Gastrocnemius medialis (tissue), 4 donors: ENCODE data around the gene SAA4. TPM values are rescaled to one million over a fixed set of nuclear protein-coding genes. Genes with fewer than 3 reads are reported as not detected.

ENCODE experiments used
- ATAC-seq, 2 donors: fragments of 150-250 bp; one replicate each; pipeline ENCODE4 v1.9.1; 2016
- DNase-seq, 2 donors: peaks; one replicate each; pipeline ENCODE4 v3.0.0-alpha.2; 2019
- H3K27ac ChIP-seq, 4 donors: fragments of 200-600 bp; sonication (generic); 1 replicate in 1 of 4; 2 replicates in 3 of 4; pipeline ENCODE4 v1.5.1; 2016 to 2018; ENCODE audit warnings: mild to moderate bottlenecking in 2 of 4, moderate library complexity in 1 of 4
- H3K27me3 ChIP-seq, 3 donors: fragments of 200-600 bp; sonication (generic) in 2 of 3; 1 replicate in 1 of 3; 2 replicates in 2 of 3; pipeline versions ENCODE4 v1.5.1 to v1.6.0; 2016 to 2019; ENCODE audit warnings: mild to moderate bottlenecking in 1 of 3, moderate library complexity in 1 of 3
- H3K36me3 ChIP-seq, 2 donors: fragments of 200-600 bp; sonication (generic) in 1 of 2; one replicate each; pipeline ENCODE4 v1.5.1; 2017 to 2018
- H3K4me1 ChIP-seq, 2 donors: fragments of 200-600 bp; sonication (generic) in 1 of 2; one replicate each; pipeline ENCODE4 v1.5.1; 2016 to 2017; ENCODE audit warnings: mild to moderate bottlenecking in 2 of 2
- H3K4me3 ChIP-seq, 4 donors: fragments of 200-600 bp; sonication (generic) in 3 of 4; 1 replicate in 1 of 4; 2 replicates in 3 of 4; pipeline ENCODE4 v1.5.1; 2016 to 2019; ENCODE audit warnings: mild to moderate bottlenecking in 2 of 4
- H3K9me3 ChIP-seq, 3 donors: fragments of 200-600 bp; sonication (generic) in 2 of 3; 1 replicate in 1 of 3; 2 replicates in 2 of 3; pipeline ENCODE4 v1.5.1; 2016 to 2019
- POLR2A ChIP-seq, 2 donors: fragments of 450-650 bp; IDR thresholded peaks; one replicate each; pipeline ENCODE4 v1.6.1; 2017; ENCODE audit warnings: antibody characterized with exemption in 2 of 2, mild to moderate bottlenecking in 2 of 2, moderate library complexity in 2 of 2
- in situ Hi-C, 4 donors: fragments of 200-750 bp; cut with MboI; loops; one replicate each; pipeline versions ENCODE4 v1.15.0 to v1.8.0; 2017; ENCODE audit warnings: low sequenced_read_pairs in 4 of 4
- intact Hi-C: fragments of 100-400 bp; cut with DNase I; formaldehyde crosslinking; loops from one replicate; pipeline ENCODE4 v1.15.1; 2023; ENCODE audit warnings: low total_unique reads
- total RNA-seq, 4 donors: library from RNA; depleted of rRNA; stranded (reverse); fragments of >200 nt; gene quantifications; one replicate each; pipeline versions ENCODE4 v1.1.0 to v1.2.3, GENCODE V29; 2016
- TF ChIP-seq, protein P1 (sequence below), 5 experiments: fragments of 450-650 bp in 3 of 5; fragments of 200-600 bp in 2 of 5; sonication (generic) in 2 of 5; IDR thresholded peaks in 4 of 5; conservative IDR thresholded peaks in 1 of 5; 1 replicate in 4 of 5; 2 replicates in 1 of 5; pipeline ENCODE4 v1.5.1; 2016 to 2019; ENCODE audit warnings: antibody characterized with exemption in 5 of 5, mild to moderate bottlenecking in 3 of 5, moderate library complexity in 3 of 5

Gene SAA4
- 1 to 10 TPM in 2 of 4 donors, not detected in 2; 2.5 to 3.9 TPM for total RNA-seq

GRCh38 chr11:18236664-18237356 lies at the start of gene SAA4:
TSS of gene SAA4 (minus strand) at chr11:18236802. CDS start at chr11:18235926, 876 bp downstream.
- intact Hi-C loops: no loop called here
- no peak within 1 kb of the TSS for H3K27ac ChIP-seq
- H3K36me3 ChIP-seq: no peaks in the 10 kb centered on the region
- H3K27me3 ChIP-seq: no peaks in the 10 kb centered on the region
- in situ Hi-C loops: no loop called here
- TF ChIP-seq POLR2A (IDR thresholded peaks at IDR 0.05): no peak
- TF ChIP-seq, protein P1, sequence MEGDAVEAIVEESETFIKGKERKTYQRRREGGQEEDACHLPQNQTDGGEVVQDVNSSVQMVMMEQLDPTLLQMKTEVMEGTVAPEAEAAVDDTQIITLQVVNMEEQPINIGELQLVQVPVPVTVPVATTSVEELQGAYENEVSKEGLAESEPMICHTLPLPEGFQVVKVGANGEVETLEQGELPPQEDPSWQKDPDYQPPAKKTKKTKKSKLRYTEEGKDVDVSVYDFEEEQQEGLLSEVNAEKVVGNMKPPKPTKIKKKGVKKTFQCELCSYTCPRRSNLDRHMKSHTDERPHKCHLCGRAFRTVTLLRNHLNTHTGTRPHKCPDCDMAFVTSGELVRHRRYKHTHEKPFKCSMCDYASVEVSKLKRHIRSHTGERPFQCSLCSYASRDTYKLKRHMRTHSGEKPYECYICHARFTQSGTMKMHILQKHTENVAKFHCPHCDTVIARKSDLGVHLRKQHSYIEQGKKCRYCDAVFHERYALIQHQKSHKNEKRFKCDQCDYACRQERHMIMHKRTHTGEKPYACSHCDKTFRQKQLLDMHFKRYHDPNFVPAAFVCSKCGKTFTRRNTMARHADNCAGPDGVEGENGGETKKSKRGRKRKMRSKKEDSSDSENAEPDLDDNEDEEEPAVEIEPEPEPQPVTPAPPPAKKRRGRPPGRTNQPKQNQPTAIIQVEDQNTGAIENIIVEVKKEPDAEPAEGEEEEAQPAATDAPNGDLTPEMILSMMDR (IDR thresholded peaks at IDR 0.05 in 4 of 5, conservative IDR thresholded peaks at IDR 0.05 in 1 of 5): no peak
- DNase-seq (no peak), ATAC-seq (no peak)
- H3K4me1 ChIP-seq: no peaks in the 10 kb centered on the region
- no peak within 1 kb of the TSS for H3K4me3 ChIP-seq
- H3K9me3 ChIP-seq: no peaks in the 10 kb centered on the region

GRCh38 chr11:18285841-18286240 lies 49.2 kb upstream of the SAA4 start:
- ATAC-seq (no peak), DNase-seq (no peak)
- H3K4me1 ChIP-seq: no peaks in the 10 kb centered on the region
- H3K9me3 ChIP-seq: no peaks in the 10 kb centered on the region
- no peak overlapping the region for H3K27ac ChIP-seq
- intact Hi-C loops (no loop called here), in situ Hi-C loops (no loop called here)
- no peaks in the 10 kb centered on the region for H3K27me3 ChIP-seq
- peaks cover 0 to 73% of the 10 kb centered on the region in 2 donors for H3K36me3 ChIP-seq
- H3K4me3 ChIP-seq: no peak overlapping the region
- TF ChIP-seq, protein P1 (IDR thresholded peaks at IDR 0.05 in 4 of 5, conservative IDR thresholded peaks at IDR 0.05 in 1 of 5): no peak
- no peak for TF ChIP-seq POLR2A (IDR thresholded peaks at IDR 0.05)

DNA sequence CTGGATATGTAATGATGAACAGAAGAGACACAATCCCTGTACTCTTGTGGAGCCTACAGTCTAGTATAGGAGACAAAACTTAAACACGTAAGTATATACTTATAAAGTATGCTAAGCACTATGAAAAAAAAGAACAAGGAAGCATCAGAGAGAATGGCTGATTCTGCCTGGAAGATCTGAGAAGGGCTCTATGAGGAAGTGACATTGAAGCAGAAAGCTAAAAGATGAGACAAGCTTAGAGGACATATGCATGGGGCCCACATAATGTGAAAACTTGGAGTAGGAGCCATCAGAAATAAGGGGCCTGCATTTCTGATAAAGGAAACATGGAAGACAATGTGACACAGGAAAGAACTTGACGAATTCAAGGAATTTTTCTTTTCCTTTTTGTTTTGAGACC lies 46.0 kb upstream of the SAA4 start:
- in situ Hi-C loops: no loop called here
- Histone ChIP-seq H3K27me3 (no peaks in the 10 kb centered on the region), H3K4me1 (no peaks in the 10 kb centered on the region), H3K27ac (no peak overlapping the region), H3K36me3 (peaks cover 0 to 85% of the 10 kb centered on the region in 2 donors), H3K9me3 (no peaks in the 10 kb centered on the region), H3K4me3 (no peak overlapping the region)
- intact Hi-C loops: no loop called here
- TF ChIP-seq, protein P1 (IDR thresholded peaks at IDR 0.05 in 4 of 5, conservative IDR thresholded peaks at IDR 0.05 in 1 of 5): no peak
- no peak for TF ChIP-seq POLR2A (IDR thresholded peaks at IDR 0.05)
- DNase-seq (no peak), ATAC-seq (no peak)

DNA sequence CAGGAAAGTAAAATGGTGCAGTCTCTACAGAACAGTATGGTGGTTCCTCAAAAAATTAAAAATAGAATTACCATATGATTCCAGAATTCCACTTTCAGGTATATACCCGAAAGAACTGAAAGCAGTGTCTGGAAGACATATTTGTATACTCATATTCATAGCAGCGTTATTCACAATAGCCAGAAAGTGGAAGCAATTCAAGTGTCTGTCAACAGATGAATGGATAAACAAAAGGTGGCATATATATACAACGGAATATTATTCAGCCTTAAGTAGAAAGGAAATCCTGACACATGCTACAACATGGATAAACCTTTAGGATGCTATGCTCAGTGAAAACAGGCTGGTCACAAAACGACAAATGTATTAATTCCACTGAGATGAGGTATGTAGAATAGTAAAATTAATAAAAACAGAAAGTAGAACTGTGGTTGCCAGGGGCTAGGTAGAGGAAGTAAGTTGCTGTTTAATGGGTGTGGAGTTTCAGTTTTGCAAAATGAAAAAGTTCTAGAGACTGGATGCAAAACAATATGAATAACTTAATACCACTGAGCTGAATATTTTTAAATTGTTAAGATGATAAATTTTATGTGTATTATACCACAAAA lies 43.9 kb upstream of the SAA4 start:
- in situ Hi-C loops: no loop called here
- peaks cover 0 to 65% of the 10 kb centered on the region in 2 donors for H3K36me3 ChIP-seq

More for the DNA sequence above, 43.9 kb upstream of the SAA4 start:
- DNase-seq: no peak
- Histone ChIP-seq H3K4me1 (no peaks in the 10 kb centered on the region), H3K4me3 (no peak overlapping the region), H3K9me3 (no peaks in the 10 kb centered on the region), H3K27ac (no peak overlapping the region), H3K27me3 (no peaks in the 10 kb centered on the region)
- ATAC-seq: no peak
- TF ChIP-seq, protein P1 (IDR thresholded peaks at IDR 0.05 in 4 of 5, conservative IDR thresholded peaks at IDR 0.05 in 1 of 5): no peak
- no peak for TF ChIP-seq POLR2A (IDR thresholded peaks at IDR 0.05)
- intact Hi-C loops: no loop called here
